IMR-90 (cell line): ENCODE measurements around the gene HEATR5A. TPM values are rescaled to one million over a fixed set of nuclear protein-coding genes. Genes with fewer than 3 reads are reported as not detected.

Source experiments
- ATAC-seq: fragments of 200-7000 bp; cut with Tn5 transposase; 2 replicates; pipeline ENCODE4 v1.9.1; 2020; ENCODE audit warnings: low read depth, mild to moderate bottlenecking, moderate library complexity
- BruUV-seq: library from RNA; stranded (reverse); fragments of 400-500 nt; replicated peaks from 2 replicates; lab custom pipeline; 2021; lab: Mats Ljungman, UMichigan
- CTCF ChIA-PET: fragments of 300-600 bp; formaldehyde crosslinking; extraction: SDS; loops from one replicate; lab custom pipeline; 2021; ENCODE audit warnings: antibody characterized with exemption; lab: Yijun Ruan, JAX
- POLR2A ChIA-PET: fragments of 300-600 bp; sonication (Branson Sonifier 250); formaldehyde crosslinking; loops from one replicate; lab custom pipeline; 2022; ENCODE audit warnings: antibody characterized with exemption; ENCODE audit not compliant: unreplicated experiment; lab: Charles Lee
- DNase-seq: peaks from one replicate; pipeline ENCODE4 v3.0.0; 2013
- H2AFZ ChIP-seq: replicated peaks from 2 replicates; pipeline ENCODE3; 2013; ENCODE audit warnings: low read length, mild to moderate bottlenecking; ENCODE audit not compliant: poor library complexity
- H2AK5ac ChIP-seq: 2 replicates; pipeline ENCODE4 v1.6.1; 2013; ENCODE audit warnings: low read depth, low read length, inconsistent platforms
- H2AK9ac ChIP-seq: replicated peaks from 2 replicates; pipeline ENCODE3; 2013; ENCODE audit warnings: mild to moderate bottlenecking, low read depth, low read length, moderate library complexity; ENCODE audit not compliant: poor library complexity
- H2BK120ac ChIP-seq: 2 replicates; pipeline ENCODE4 v1.6.1; 2013; ENCODE audit warnings: low read depth, low read length, inconsistent platforms
- H2BK15ac ChIP-seq: 3 replicates; pipeline ENCODE4 v1.6.1; 2013; ENCODE audit warnings: low read depth, low read length, inconsistent platforms
- H2BK20ac ChIP-seq: 2 replicates; pipeline ENCODE4 v1.6.1; 2013; ENCODE audit warnings: low read depth, mild to moderate bottlenecking, inconsistent platforms, low read length, moderate library complexity
- H2BK5ac ChIP-seq: 2 replicates; pipeline ENCODE4 v1.6.1; 2013; ENCODE audit warnings: mild to moderate bottlenecking, low read depth, low read length, inconsistent platforms; ENCODE audit not compliant: poor library complexity, severe bottlenecking
- H3K14ac ChIP-seq: replicated peaks from 2 replicates; pipeline ENCODE4 v1.6.1; 2013; ENCODE audit warnings: low read depth, low read length, inconsistent platforms
- H3K18ac ChIP-seq: 2 replicates; pipeline ENCODE4 v1.6.1; 2013; ENCODE audit warnings: low read depth, low read length, control low read depth
- H3K23ac ChIP-seq: 2 replicates; pipeline ENCODE4 v1.6.1; 2013; ENCODE audit warnings: low read depth, low read length, inconsistent platforms
- H3K27ac ChIP-seq: 2 replicates; pipeline ENCODE4 v1.5.1; 2013; ENCODE audit warnings: mild to moderate bottlenecking, control low read depth, low read length; ENCODE audit not compliant: insufficient read depth
- H3K27me3 ChIP-seq: 2 replicates; pipeline ENCODE4 v1.6.1; 2013; ENCODE audit warnings: low read length; ENCODE audit not compliant: control insufficient read depth, insufficient read depth
- H3K36me3 ChIP-seq: 2 replicates; pipeline ENCODE4 v1.6.1; 2013; ENCODE audit warnings: low read length, mixed read lengths; ENCODE audit not compliant: control insufficient read depth, insufficient read depth
- H3K4ac ChIP-seq: 2 replicates; pipeline ENCODE4 v1.6.1; 2013; ENCODE audit warnings: low read depth, low read length, inconsistent platforms
- H3K4me1 ChIP-seq: 2 replicates; pipeline ENCODE4 v1.6.1; 2013; ENCODE audit warnings: low read length, mixed read lengths; ENCODE audit not compliant: control insufficient read depth, insufficient read depth
- H3K4me2 ChIP-seq: 2 replicates; pipeline ENCODE4 v1.6.1; 2013; ENCODE audit warnings: low read depth, mild to moderate bottlenecking, control low read depth, low read length, moderate library complexity
- H3K4me3 ChIP-seq: 2 replicates; pipeline ENCODE4 v1.5.1; 2013; ENCODE audit warnings: low read depth, mild to moderate bottlenecking, control low read depth, low read length, moderate library complexity; ENCODE audit not compliant: insufficient read depth
- H3K56ac ChIP-seq: 2 replicates; pipeline ENCODE4 v1.6.1; 2013; ENCODE audit warnings: low read length, inconsistent platforms; ENCODE audit not compliant: insufficient read depth; ENCODE audit errors: extremely low read depth
- H3K79me1 ChIP-seq, 2 experiments: 2 replicates each; pipeline ENCODE4 v1.6.1; 2013; ENCODE audit warnings: low read length in 2 of 2, inconsistent platforms in 1 of 2, low read depth in 1 of 2
- H3K9ac ChIP-seq: 2 replicates; pipeline ENCODE4 v1.6.1; 2013; ENCODE audit warnings: low read depth, low read length, control low read depth
- H3K9me1 ChIP-seq: 2 replicates; pipeline ENCODE4 v1.6.1; 2013; ENCODE audit warnings: low read length, inconsistent platforms; ENCODE audit not compliant: insufficient read depth
- H3K9me3 ChIP-seq: 2 replicates; pipeline ENCODE4 v1.6.1; 2013; ENCODE audit warnings: low read length; ENCODE audit not compliant: control insufficient read depth, insufficient read depth
- H4K20me1 ChIP-seq: 2 replicates; pipeline ENCODE4 v1.6.1; 2013; ENCODE audit warnings: low read length, inconsistent platforms; ENCODE audit not compliant: insufficient read depth
- H4K5ac ChIP-seq: 2 replicates; pipeline ENCODE4 v1.6.1; 2013; ENCODE audit warnings: mild to moderate bottlenecking, low read depth, low read length, control low read depth
- H4K8ac ChIP-seq, 2 experiments: 2 replicates each; pipeline ENCODE4 v1.6.1; 2013; ENCODE audit warnings: low read depth in 2 of 2, low read length in 2 of 2, control low read depth in 1 of 2, inconsistent platforms in 1 of 2
- H4K91ac ChIP-seq: 2 replicates; pipeline ENCODE4 v1.6.1; 2013; ENCODE audit warnings: low read depth, low read length, inconsistent platforms; ENCODE audit not compliant: insufficient read depth
- BHLHE40 ChIP-seq: fragments of 150-350 bp; IDR thresholded peaks from 2 replicates; pipeline ENCODE4 v1.6.1; 2016; ENCODE audit warnings: mild to moderate bottlenecking, low read depth, low read length
- CEBPB ChIP-seq: IDR thresholded peaks from 2 replicates; pipeline ENCODE4 v1.6.1; 2012; ENCODE audit warnings: low read depth, low read length, improper control_type of control experiment
- CHD1 ChIP-seq: IDR thresholded peaks from 2 replicates; pipeline ENCODE4 v1.6.1; 2012; ENCODE audit warnings: low read depth, low read length, improper control_type of control experiment
- FOS ChIP-seq: fragments of 150-350 bp; IDR thresholded peaks from 2 replicates; pipeline ENCODE4 v1.6.1; 2016; ENCODE audit warnings: low read depth, low read length
- MAFK ChIP-seq: IDR thresholded peaks from 2 replicates; pipeline ENCODE4 v1.6.1; 2012; ENCODE audit warnings: low read depth, low read length, improper control_type of control experiment
- MAZ ChIP-seq: IDR thresholded peaks from 2 replicates; pipeline ENCODE4 v1.6.1; 2012; ENCODE audit warnings: low read depth, mild to moderate bottlenecking, low read length, improper control_type of control experiment, moderate library complexity, borderline replicate concordance
- MXI1 ChIP-seq: IDR thresholded peaks from 2 replicates; pipeline ENCODE4 v1.6.1; 2012; ENCODE audit warnings: low read depth, mild to moderate bottlenecking, low read length, moderate library complexity, borderline replicate concordance
- NFE2L2 ChIP-seq: fragments of 150-350 bp; IDR thresholded peaks from 2 replicates; pipeline ENCODE4 v1.6.1; 2016; ENCODE audit warnings: low read depth, mild to moderate bottlenecking, low read length
- POLR2A ChIP-seq: IDR thresholded peaks from 2 replicates; pipeline ENCODE4 v1.6.1; 2012; ENCODE audit warnings: mild to moderate bottlenecking, low read depth, low read length
- RAD21 ChIP-seq: IDR thresholded peaks from 2 replicates; pipeline ENCODE4 v1.6.1; 2012; ENCODE audit warnings: low read length, improper control_type of control experiment
- RCOR1 ChIP-seq: IDR thresholded peaks from 2 replicates; pipeline ENCODE4 v1.6.1; 2012; ENCODE audit warnings: mild to moderate bottlenecking, low read length, improper control_type of control experiment; ENCODE audit not compliant: insufficient replicate concordance
- RFX5 ChIP-seq: IDR thresholded peaks from 2 replicates; pipeline ENCODE4 v1.8.0; 2012; ENCODE audit warnings: low read depth, mild to moderate bottlenecking, low read length, moderate library complexity
- SMC3 ChIP-seq: fragments of 150-350 bp; IDR thresholded peaks from 2 replicates; pipeline ENCODE4 v1.6.1; 2016; ENCODE audit warnings: low read depth, mild to moderate bottlenecking, antibody characterized with exemption, low read length, moderate library complexity
- dilution Hi-C: fragments of 300-500 bp; cut with HindIII; formaldehyde crosslinking; loops from one replicate; pipeline ENCODE4 v1.14.3; 2018; ENCODE audit warnings: low sequenced_read_pairs; ENCODE audit not compliant: unreplicated experiment
- in situ Hi-C: fragments of 300-500 bp; cut with MboI; formaldehyde crosslinking; loops from 3 replicates; pipeline ENCODE4 v1.14.3; 2019; ENCODE audit warnings: low sequenced_read_pairs, inconsistent platforms, mixed read lengths
- intact Hi-C: fragments of 100-400 bp; cut with micrococcal nuclease; formaldehyde crosslinking; loops from 2 replicates; pipeline ENCODE4 v1.10.0; 2022
- polyA plus RNA-seq, 3 experiments: library from polyadenylated mRNA; depleted of rRNA; stranded (reverse); fragments of >200 nt; gene quantifications; 2 replicates each; pipeline ENCODE4 v1.2.3, GENCODE V29; 2012; ENCODE audit warnings: low replicate concordance in 1 of 3
- total RNA-seq: library from RNA; depleted of rRNA; stranded (reverse); fragments of >200 nt; gene quantifications from 2 replicates; pipeline ENCODE4 v1.2.3, GENCODE V29; 2012
- TF ChIP-seq, protein P1 (sequence below): fragments of 150-350 bp; IDR thresholded peaks from 2 replicates; pipeline ENCODE4 v1.6.1; 2016; ENCODE audit warnings: low read depth, mild to moderate bottlenecking, low read length, moderate library complexity, borderline replicate concordance
- TF ChIP-seq, protein P2 (sequence below): fragments of 150-350 bp; IDR thresholded peaks from 2 replicates; pipeline ENCODE4 v1.6.1; 2017; ENCODE audit warnings: mild to moderate bottlenecking, antibody characterized with exemption, low read length, low read depth

The HEATR5A gene
- total and polyA plus RNA-seq, 2 of the 4 experiments (the other 2 are of a cell fraction) = 14.0 to 48.9 TPM

DNA sequence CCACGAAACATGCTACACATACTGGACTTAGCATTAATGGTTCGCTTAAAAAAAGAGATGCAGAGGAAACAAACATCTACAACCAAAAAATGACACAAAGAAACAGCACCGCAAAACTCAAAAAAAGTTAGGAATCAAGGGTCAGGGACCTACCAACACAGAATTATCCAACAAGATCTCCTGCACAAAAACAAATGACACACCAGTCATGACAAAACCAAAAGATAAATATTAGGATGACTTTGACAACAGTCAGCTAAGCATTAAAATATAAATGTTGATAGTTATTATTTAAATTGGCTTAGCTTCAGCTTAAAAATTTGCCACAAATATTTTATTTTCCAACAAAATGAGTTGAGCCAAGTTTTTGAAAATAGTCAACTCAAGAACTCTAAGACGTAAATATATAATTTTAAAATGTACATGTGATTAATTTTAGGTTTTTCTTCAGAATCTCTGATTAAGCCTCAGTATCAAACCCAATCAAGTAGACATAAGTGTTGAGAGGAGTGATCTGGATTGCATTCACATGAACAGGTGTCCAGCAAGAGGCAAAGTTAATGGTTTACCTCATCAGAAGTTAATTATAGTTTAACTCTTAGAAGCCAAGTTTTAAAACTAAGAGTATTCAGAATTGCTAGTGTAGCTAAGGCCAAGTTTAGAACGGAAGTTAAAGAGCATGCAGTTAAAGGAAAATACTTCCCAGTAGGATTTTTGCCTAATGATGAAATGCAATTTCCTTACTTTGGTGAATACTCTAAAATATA lies 79.9 kb downstream of the HEATR5A start (continued):
- TF ChIP-seq MXI1 = no peak

DNA sequence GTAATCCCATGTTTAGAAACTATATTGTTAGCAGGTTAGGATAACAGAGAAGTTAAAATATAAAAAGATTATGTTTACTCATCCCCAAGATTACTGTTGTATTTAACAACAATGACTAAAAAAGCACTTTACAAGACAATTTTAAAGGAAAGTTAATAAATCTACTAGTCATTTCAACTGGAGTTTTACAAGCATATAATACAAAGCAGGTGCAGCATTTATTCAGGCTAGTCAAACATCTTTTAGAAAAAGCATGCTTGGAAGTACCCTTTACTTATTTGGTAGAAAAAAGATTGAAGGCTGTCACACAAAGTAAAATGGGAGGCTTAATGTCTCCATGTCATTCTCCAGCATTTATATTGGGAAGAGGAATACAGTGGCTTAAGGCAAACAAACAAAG lies 80.6 kb downstream of the HEATR5A start:
- intact Hi-C loops = no loop called here
- dilution Hi-C loops = no loop called here
- H3K27ac ChIP-seq = no peak overlapping the region
- no peak overlapping the region for H3K56ac ChIP-seq
- no peak overlapping the region for H3K4ac ChIP-seq
- peaks cover 3% of the 10 kb centered on the region; the same call in 1 of the 2 replicates for H4K20me1 ChIP-seq
- no peaks in the 10 kb centered on the region for H3K9me3 ChIP-seq
- H3K36me3 ChIP-seq = peaks cover 7% of the 10 kb centered on the region
- H4K5ac ChIP-seq = no peak overlapping the region
- no peak overlapping the region for H2AK9ac ChIP-seq
- ChIA-PET POLR2A (no interaction called here), CTCF (interaction anchor here (1.0 kb wide), 1 partner anchor 131 kb away, joined by 3 read pairs; no protein-coding TSS in a partner anchor)
- H4K8ac ChIP-seq = no peak overlapping the region
- no peak overlapping the region for H2BK20ac ChIP-seq
- H3K79me1 ChIP-seq = no peaks in the 10 kb centered on the region; a peak in 1 of 4 replicates
- H3K23ac ChIP-seq = no peak overlapping the region
- H2BK15ac ChIP-seq = no peak overlapping the region
- no peak overlapping the region for H3K14ac ChIP-seq
- no peak overlapping the region for H3K9ac ChIP-seq
- H3K27me3 ChIP-seq = no peaks in the 10 kb centered on the region
- H2BK120ac ChIP-seq = no peak overlapping the region
- BruUV-seq = no TSS peak
- peaks cover 3% of the 10 kb centered on the region for H3K9me1 ChIP-seq
- H2BK5ac ChIP-seq = no peak overlapping the region
- no peak overlapping the region for H2AK5ac ChIP-seq
- DNase-seq = no peak
- no peak overlapping the region for H3K4me2 ChIP-seq
- no peak for ATAC-seq
- H2AFZ ChIP-seq = no peak overlapping the region
- H4K91ac ChIP-seq = no peak overlapping the region
- peaks cover 2% of the 10 kb centered on the region for H3K4me1 ChIP-seq
- H3K4me3 ChIP-seq = no peak overlapping the region
- in situ Hi-C loops = no loop called here
- H3K18ac ChIP-seq = no peak overlapping the region
- TF ChIP-seq BHLHE40 = no peak
- no peak for TF ChIP-seq RFX5
- TF ChIP-seq POLR2A = no peak
- no peak for TF ChIP-seq FOS
- TF ChIP-seq RAD21 = no peak
- no peak for TF ChIP-seq CEBPB
- no peak for TF ChIP-seq NFE2L2
- TF ChIP-seq RCOR1 = no peak
- TF ChIP-seq, protein P1, sequence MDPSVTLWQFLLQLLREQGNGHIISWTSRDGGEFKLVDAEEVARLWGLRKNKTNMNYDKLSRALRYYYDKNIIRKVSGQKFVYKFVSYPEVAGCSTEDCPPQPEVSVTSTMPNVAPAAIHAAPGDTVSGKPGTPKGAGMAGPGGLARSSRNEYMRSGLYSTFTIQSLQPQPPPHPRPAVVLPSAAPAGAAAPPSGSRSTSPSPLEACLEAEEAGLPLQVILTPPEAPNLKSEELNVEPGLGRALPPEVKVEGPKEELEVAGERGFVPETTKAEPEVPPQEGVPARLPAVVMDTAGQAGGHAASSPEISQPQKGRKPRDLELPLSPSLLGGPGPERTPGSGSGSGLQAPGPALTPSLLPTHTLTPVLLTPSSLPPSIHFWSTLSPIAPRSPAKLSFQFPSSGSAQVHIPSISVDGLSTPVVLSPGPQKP = no peak
- TF ChIP-seq, protein P2, sequence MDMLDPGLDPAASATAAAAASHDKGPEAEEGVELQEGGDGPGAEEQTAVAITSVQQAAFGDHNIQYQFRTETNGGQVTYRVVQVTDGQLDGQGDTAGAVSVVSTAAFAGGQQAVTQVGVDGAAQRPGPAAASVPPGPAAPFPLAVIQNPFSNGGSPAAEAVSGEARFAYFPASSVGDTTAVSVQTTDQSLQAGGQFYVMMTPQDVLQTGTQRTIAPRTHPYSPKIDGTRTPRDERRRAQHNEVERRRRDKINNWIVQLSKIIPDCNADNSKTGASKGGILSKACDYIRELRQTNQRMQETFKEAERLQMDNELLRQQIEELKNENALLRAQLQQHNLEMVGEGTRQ = no peak
- no peak for TF ChIP-seq MXI1
- TF ChIP-seq MAFK = no peak
- no peak for TF ChIP-seq MAZ
- TF ChIP-seq CHD1 = no peak
- TF ChIP-seq SMC3 = no peak
